ENCODE data around the gene CMTM1.
"Not testable (repeated sequence)": the region's sequence is repeated elsewhere in the genome, so short reads cannot be mapped to it uniquely, and the experiment has no call there.

CMTM1 gene

GRCh38 chr16:66610111-66610820 lies 44.0 kb downstream of the CMTM1 start:
- CTCF ChIA-PET: interaction anchor here (2.1 to 4.9 kb wide), 3 partner anchors 41 to 258 kb away, joined by 6 to 47 read pairs (median 18); no protein-coding TSS in a partner anchor
- Mint-ChIP-seq H3K36me3 (peaks cover 40% of the 10 kb centered on the region), H3K9me3 (no peaks in the 10 kb centered on the region), H3K27me3 (no peaks in the 10 kb centered on the region), H3K27ac (peak overlapping the region; percentile 11), H3K4me1 (peaks cover 32% of the 10 kb centered on the region), H3K4me3 (no peak overlapping the region)
- no peak for DNase-seq

- not testable (repeated sequence) for H3K4me3 Mint-ChIP-seq, H3K27me3 Mint-ChIP-seq, H3K27ac Mint-ChIP-seq, H3K9me3 Mint-ChIP-seq, DNase-seq
- CTCF ChIA-PET: interaction anchor here (1.2 kb wide), 1 partner anchor 119 kb away, joined by 4 read pairs; no protein-coding TSS in a partner anchor
- Mint-ChIP-seq H3K36me3 (peaks cover 35% of the 10 kb centered on the region), H3K4me1 (peaks cover 20% of the 10 kb centered on the region)
Observed at GRCh38 chr16:66611911-66612310, 45.7 kb downstream of the CMTM1 start.

- CTCF ChIA-PET: no interaction called here
- Mint-ChIP-seq H3K36me3 (peaks cover 34% of the 10 kb centered on the region), H3K9me3 (no peaks in the 10 kb centered on the region), H3K4me1 (peaks cover 15% of the 10 kb centered on the region), H3K27me3 (no peaks in the 10 kb centered on the region), H3K4me3 (no peak overlapping the region), H3K27ac (no peak overlapping the region)
- DNase-seq: no peak
Observed at GRCh38 chr16:66612422-66612821, 46.2 kb downstream of the CMTM1 start.

GRCh38 chr16:66614161-66614802 lies 48.0 kb downstream of the CMTM1 start:
- H3K4me1 Mint-ChIP-seq: no peaks in the 10 kb centered on the region
- CTCF ChIA-PET: interaction anchor here (0.6 kb wide), 1 partner anchor 58 kb away, joined by 4 read pairs; no protein-coding TSS in a partner anchor
- H3K27ac Mint-ChIP-seq: no peak overlapping the region
- H3K9me3 Mint-ChIP-seq: no peaks in the 10 kb centered on the region
- H3K36me3 Mint-ChIP-seq: peaks cover 26% of the 10 kb centered on the region
- no peaks in the 10 kb centered on the region for H3K27me3 Mint-ChIP-seq
- no peak overlapping the region for H3K4me3 Mint-ChIP-seq
- no peak for DNase-seq

GRCh38 chr16:66616169-66616568 lies 49.9 kb downstream of the CMTM1 start:
- DNase-seq: no peak
- Mint-ChIP-seq H3K27me3 (no peaks in the 10 kb centered on the region), H3K4me3 (no peak overlapping the region), H3K9me3 (no peaks in the 10 kb centered on the region), H3K4me1 (no peaks in the 10 kb centered on the region), H3K27ac (no peak overlapping the region), H3K36me3 (peaks cover 10% of the 10 kb centered on the region)
- CTCF ChIA-PET: no interaction called here

GRCh38 chr16:66616592-66616991 lies 50.4 kb downstream of the CMTM1 start:
- Mint-ChIP-seq H3K4me1 (no peaks in the 10 kb centered on the region), H3K36me3 (peaks cover 6% of the 10 kb centered on the region), H3K27me3 (no peaks in the 10 kb centered on the region), H3K4me3 (no peak overlapping the region), H3K27ac (no peak overlapping the region), H3K9me3 (no peaks in the 10 kb centered on the region)
- DNase-seq: no peak
- CTCF ChIA-PET: interaction anchor here (2.5 kb wide), 1 partner anchor 8 kb away, joined by 16 read pairs; no protein-coding TSS in a partner anchor

GRCh38 chr16:66617010-66617434 lies 50.8 kb downstream of the CMTM1 start:
- CTCF ChIA-PET: interaction anchor here (2.5 to 2.8 kb wide), 2 partner anchors 9 to 34 kb away, joined by 10 to 16 read pairs; no protein-coding TSS in a partner anchor
- Mint-ChIP-seq H3K4me3 (no peak overlapping the region), H3K9me3 (no peaks in the 10 kb centered on the region), H3K27ac (no peak overlapping the region), H3K36me3 (peaks cover 6% of the 10 kb centered on the region), H3K27me3 (no peaks in the 10 kb centered on the region), H3K4me1 (no peaks in the 10 kb centered on the region)
- no peak for DNase-seq

- Mint-ChIP-seq H3K27ac (no peak overlapping the region), H3K27me3 (no peaks in the 10 kb centered on the region), H3K9me3 (no peaks in the 10 kb centered on the region), H3K4me1 (no peaks in the 10 kb centered on the region), H3K36me3 (peaks cover 3% of the 10 kb centered on the region), H3K4me3 (no peak overlapping the region)
- CTCF ChIA-PET: interaction anchor here (0.9 to 2.8 kb wide), 4 partner anchors 9 to 122 kb away, joined by 3 to 16 read pairs (median 6); no protein-coding TSS in a partner anchor
- DNase-seq: no peak
Observed at GRCh38 chr16:66617728-66618127, 51.5 kb downstream of the CMTM1 start.

GRCh38 chr16:66618588-66619375 lies 52.5 kb downstream of the CMTM1 start:
- H3K4me1 Mint-ChIP-seq: no peaks in the 10 kb centered on the region
- H3K4me3 Mint-ChIP-seq: no peak overlapping the region
- no peak overlapping the region for H3K27ac Mint-ChIP-seq
- no peak for DNase-seq
- no peaks in the 10 kb centered on the region for H3K9me3 Mint-ChIP-seq
- H3K27me3 Mint-ChIP-seq: no peaks in the 10 kb centered on the region
- no peaks in the 10 kb centered on the region for H3K36me3 Mint-ChIP-seq
- CTCF ChIA-PET: interaction anchor here (1.2 to 2.8 kb wide), 3 partner anchors 10 to 32 kb away, joined by 3 to 16 read pairs (median 10); no protein-coding TSS in a partner anchor

- Mint-ChIP-seq H3K27ac (no peak overlapping the region), H3K9me3 (no peaks in the 10 kb centered on the region), H3K4me3 (no peak overlapping the region), H3K36me3 (no peaks in the 10 kb centered on the region), H3K27me3 (no peaks in the 10 kb centered on the region), H3K4me1 (no peaks in the 10 kb centered on the region)
- no peak for DNase-seq
- CTCF ChIA-PET: interaction anchor here (1.7 to 2.8 kb wide), 2 partner anchors 12 to 31 kb away, joined by 7 to 10 read pairs; no protein-coding TSS in a partner anchor
Observed at GRCh38 chr16:66619534-66620428, 53.5 kb downstream of the CMTM1 start.

GRCh38 chr16:66620429-66620795 lies 54.2 kb downstream of the CMTM1 start:
- H3K9me3 Mint-ChIP-seq: no peaks in the 10 kb centered on the region
- DNase-seq: no peak
- CTCF ChIA-PET: interaction anchor here (1.7 kb wide), 1 partner anchor 12 kb away, joined by 7 read pairs; no protein-coding TSS in a partner anchor
- no peaks in the 10 kb centered on the region for H3K27me3 Mint-ChIP-seq
- H3K4me1 Mint-ChIP-seq: no peaks in the 10 kb centered on the region
- H3K36me3 Mint-ChIP-seq: no peaks in the 10 kb centered on the region
- H3K4me3 Mint-ChIP-seq: no peak overlapping the region
- no peak overlapping the region for H3K27ac Mint-ChIP-seq

GRCh38 chr16:66621973-66622372 lies 55.7 kb downstream of the CMTM1 start:
- Mint-ChIP-seq H3K9me3 (no peaks in the 10 kb centered on the region), H3K4me1 (no peaks in the 10 kb centered on the region), H3K27ac (no peak overlapping the region), H3K27me3 (no peaks in the 10 kb centered on the region), H3K36me3 (no peaks in the 10 kb centered on the region), H3K4me3 (no peak overlapping the region)
- CTCF ChIA-PET: no interaction called here
- DNase-seq: no peak

GRCh38 chr16:66622863-66623262 lies 56.6 kb downstream of the CMTM1 start:
- H3K27ac Mint-ChIP-seq: no peak overlapping the region
- no peaks in the 10 kb centered on the region for H3K27me3 Mint-ChIP-seq
- no peaks in the 10 kb centered on the region for H3K4me1 Mint-ChIP-seq
- CTCF ChIA-PET: interaction anchor here (1.6 kb wide), 1 partner anchor 28 kb away, joined by 6 read pairs; no protein-coding TSS in a partner anchor
- H3K9me3 Mint-ChIP-seq: no peaks in the 10 kb centered on the region
- DNase-seq: no peak
- no peaks in the 10 kb centered on the region for H3K36me3 Mint-ChIP-seq
- no peak overlapping the region for H3K4me3 Mint-ChIP-seq

Measured in activated naive CD4-positive, alpha-beta T cell treated with anti-CD3 and anti-CD28 coated beads, Interleukin-2, amount 10 ng/mL, durations not matched to agents 7 days and 5 days (primary cell).